ENCODE measurements around the gene SLC1A1. TPM values are rescaled to one million over a fixed set of nuclear protein-coding genes. Genes with fewer than 3 reads are reported as not detected.

Gene SLC1A1
- total RNA-seq, result 18.7 and 26.8 TPM in 2 replicates

GRCh38 chr9:4489919-4490704 lies at the start of gene SLC1A1:
Gene SLC1A1 (plus strand): TSS chr9:4490468. CDS start chr9:4490680, 212 bp downstream.

Other genes with a start within 250 kb of the SLC1A1 start
- 12.3 and 26.4 TPM in 2 replicates for gene GLIS3, start 190.4 kb upstream of the SLC1A1 start, total RNA-seq
- gene PLPP6, start 171.8 kb downstream of the SLC1A1 start, total RNA-seq, result 5.9 and 6.6 TPM in 2 replicates
- gene SPATA6L, start 176.0 kb downstream of the SLC1A1 start, total RNA-seq, result 0.18 and 1.5 TPM in 2 replicates
- gene CDC37L1, start 189.1 kb downstream of the SLC1A1 start, total RNA-seq, result 21.9 and 22.9 TPM in 2 replicates